Measurements from ENCODE around the gene MECP2.

The MECP2 gene

DNA sequence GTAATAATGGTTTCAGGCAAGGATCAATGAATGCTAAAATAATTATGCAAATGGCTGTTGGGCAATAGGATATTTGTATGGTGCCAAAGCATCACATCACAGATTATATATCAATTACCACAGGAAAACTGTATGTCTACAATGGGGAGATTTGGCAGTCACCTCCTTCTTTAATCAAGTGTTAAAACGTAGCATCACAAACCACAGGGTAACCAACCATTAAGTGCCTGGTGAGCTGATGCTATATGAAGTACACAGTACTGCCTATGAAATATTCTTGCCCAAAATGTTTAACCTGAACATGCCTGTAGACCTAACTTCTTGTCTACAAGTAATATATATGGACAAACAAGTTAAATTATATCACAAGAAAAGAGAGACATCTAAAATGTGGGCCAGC is 25.3 kb downstream of the MECP2 start:
- CTCF ChIA-PET = no interaction called here
- TF ChIP-seq, protein P1, sequence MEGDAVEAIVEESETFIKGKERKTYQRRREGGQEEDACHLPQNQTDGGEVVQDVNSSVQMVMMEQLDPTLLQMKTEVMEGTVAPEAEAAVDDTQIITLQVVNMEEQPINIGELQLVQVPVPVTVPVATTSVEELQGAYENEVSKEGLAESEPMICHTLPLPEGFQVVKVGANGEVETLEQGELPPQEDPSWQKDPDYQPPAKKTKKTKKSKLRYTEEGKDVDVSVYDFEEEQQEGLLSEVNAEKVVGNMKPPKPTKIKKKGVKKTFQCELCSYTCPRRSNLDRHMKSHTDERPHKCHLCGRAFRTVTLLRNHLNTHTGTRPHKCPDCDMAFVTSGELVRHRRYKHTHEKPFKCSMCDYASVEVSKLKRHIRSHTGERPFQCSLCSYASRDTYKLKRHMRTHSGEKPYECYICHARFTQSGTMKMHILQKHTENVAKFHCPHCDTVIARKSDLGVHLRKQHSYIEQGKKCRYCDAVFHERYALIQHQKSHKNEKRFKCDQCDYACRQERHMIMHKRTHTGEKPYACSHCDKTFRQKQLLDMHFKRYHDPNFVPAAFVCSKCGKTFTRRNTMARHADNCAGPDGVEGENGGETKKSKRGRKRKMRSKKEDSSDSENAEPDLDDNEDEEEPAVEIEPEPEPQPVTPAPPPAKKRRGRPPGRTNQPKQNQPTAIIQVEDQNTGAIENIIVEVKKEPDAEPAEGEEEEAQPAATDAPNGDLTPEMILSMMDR (IDR thresholded peaks at IDR 0.05; ENCODE audit: control extremely low read depth, extremely low read depth, low read depth, missing control alignments) = no peak
- POLR2A ChIA-PET = no interaction called here
- no peak for DNase-seq (ENCODE audit: extremely low spot score)

DNA sequence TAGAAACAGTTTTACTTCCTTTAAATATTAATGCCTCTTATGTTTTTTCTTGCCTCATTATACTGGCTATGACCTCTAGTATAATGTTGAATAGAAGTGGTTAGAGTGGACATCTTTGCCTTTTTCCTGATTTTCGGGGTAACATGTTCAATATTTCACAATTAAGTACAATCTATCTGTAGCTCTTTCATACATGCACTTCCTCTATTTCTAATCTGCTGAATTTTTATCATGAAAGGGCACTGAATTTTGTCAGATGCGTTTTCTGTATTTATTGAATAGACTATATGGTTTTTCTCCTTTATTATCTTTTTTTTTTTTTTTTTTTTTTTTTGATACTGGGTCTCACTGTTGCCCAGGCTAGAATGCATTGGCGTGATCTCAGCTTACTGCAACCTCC is 29.0 kb downstream of the MECP2 start:
- CTCF ChIA-PET = no interaction called here
- TF ChIP-seq, protein P1 (IDR thresholded peaks at IDR 0.05; ENCODE audit: control extremely low read depth, extremely low read depth, low read depth, missing control alignments) = no peak
- no peak for DNase-seq (ENCODE audit: extremely low spot score)
- POLR2A ChIA-PET = no interaction called here

DNA sequence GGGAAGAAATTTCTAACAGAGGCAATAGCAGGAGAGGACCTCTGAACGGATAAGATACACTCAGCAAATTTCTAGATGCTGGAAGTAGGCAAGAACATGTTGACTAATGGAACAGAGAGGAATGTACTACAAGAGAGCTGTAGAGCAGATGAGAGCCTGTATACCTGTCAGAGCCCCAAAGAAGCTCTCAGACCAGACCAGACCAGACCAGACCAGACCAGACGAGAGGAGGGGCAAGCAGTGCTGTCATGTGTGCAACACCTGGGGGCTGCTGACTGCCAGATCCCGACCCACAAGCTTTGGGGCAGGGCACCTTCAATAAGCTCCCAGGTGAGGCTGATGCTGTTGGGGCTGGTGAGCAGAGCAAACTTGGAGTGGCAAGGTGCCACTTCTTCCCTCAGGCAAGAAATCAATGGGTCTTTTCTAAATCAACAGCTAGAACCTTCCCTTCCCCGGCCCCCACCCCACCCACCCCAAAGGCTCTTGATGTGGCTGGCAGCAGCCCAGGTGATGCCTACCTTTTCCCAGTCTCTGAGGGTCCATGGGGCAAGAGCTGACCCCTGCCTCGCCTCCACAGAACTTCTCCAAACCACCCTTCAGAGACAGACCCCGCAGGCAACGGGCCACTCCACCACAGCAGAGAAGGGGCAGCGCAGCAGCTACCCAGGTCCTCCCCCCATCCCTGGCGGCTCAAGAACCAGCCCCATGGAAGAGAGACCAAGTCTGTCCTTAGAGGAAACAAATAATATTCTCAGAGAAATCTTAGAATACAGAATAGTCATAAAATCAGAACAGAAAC is 32.7 kb downstream of the MECP2 start:
- ChIA-PET POLR2A (no interaction called here), CTCF (interaction anchor here (1.3 kb wide), 2 partner anchors 13 to 16 kb away, joined by 3 to 6 read pairs; no protein-coding TSS in a partner anchor)
- no peak for DNase-seq (ENCODE audit: extremely low spot score)
- TF ChIP-seq, protein P1 (IDR thresholded peaks at IDR 0.05; ENCODE audit: control extremely low read depth, extremely low read depth, low read depth, missing control alignments) = no peak

DNA sequence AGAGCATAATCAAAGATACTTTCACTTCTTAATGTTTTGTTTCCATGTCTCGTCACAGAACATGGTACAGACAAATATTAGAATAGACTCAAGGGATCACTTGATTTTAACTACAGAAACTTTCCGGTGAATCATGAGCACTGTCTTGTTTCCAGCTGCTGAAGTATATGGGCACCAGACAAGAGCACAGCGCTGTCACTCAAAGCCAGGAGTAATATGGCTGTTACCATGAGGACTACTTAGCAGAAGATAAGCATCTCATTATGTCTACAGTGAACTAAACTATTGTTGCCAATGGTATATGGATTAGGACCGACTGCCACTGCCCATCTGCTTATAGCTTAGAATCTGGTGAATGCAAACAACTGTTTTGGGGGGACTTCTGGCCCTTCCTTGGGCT is 34.3 kb downstream of the MECP2 start:
- DNase-seq (ENCODE audit: extremely low spot score) = no peak
- TF ChIP-seq, protein P1 (IDR thresholded peaks at IDR 0.05; ENCODE audit: control extremely low read depth, extremely low read depth, low read depth, missing control alignments) = no peak
- CTCF ChIA-PET = interaction anchor here (0.8 kb wide), 1 partner anchor 12 kb away, joined by 3 read pairs; no protein-coding TSS in a partner anchor
- POLR2A ChIA-PET = no interaction called here

DNA sequence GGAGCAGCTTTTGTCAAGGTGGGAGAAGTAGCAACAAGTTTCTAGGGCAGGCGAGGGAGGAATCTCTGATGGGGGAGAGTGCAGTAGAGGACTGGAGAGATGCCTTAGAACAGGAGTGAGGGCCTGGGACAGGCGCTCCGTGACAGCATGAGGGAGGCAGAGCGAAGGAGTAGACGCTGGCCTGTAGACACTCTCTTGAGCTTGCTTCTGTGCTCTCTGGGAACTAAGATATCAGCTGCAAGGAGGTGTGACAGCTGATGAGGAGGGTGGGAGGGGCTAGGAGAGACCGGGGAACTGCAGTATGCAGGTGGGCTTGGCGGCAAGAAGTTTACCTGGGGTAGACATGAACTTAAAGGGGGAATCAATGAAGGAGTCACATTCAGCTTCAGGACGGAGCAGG is 35.7 kb downstream of the MECP2 start:
- POLR2A ChIA-PET = no interaction called here
- TF ChIP-seq, protein P1 (IDR thresholded peaks at IDR 0.05; ENCODE audit: control extremely low read depth, extremely low read depth, low read depth, missing control alignments) = no peak
- CTCF ChIA-PET = interaction anchor here (1.1 to 1.5 kb wide), 3 partner anchors 10 to 48 kb away, joined by 3 to 5 read pairs (median 4); no protein-coding TSS in a partner anchor

DNA sequence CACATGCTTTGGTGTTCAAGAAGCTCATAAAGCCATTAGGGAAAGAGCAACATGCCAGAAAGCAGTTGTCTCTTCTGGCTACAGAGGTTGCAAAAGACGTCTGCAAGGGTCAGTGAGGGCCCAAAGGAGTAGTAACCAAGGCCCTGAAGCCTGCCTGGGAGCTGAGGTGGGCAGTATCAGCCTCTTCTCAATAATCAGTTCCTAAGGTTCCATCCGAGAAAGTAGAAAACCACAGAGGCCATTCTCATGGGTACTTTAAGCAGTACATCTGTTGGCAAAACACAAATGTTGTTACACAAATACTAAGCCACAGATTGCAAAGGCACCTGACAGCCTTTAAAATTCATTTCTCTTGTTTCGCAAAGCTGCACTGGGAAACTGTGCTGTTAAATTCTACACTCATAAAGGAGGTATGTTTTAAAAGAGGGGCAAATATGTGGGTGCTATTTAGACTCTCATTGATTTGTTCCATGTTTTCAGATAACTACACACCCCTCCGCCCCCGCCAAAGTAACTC is 37.7 kb downstream of the MECP2 start:
- no peak for DNase-seq (ENCODE audit: extremely low spot score)
- ChIA-PET POLR2A (no interaction called here), CTCF (interaction anchor here (1.6 kb wide), 1 partner anchor 47 kb away, joined by 3 read pairs; no protein-coding TSS in a partner anchor)
- TF ChIP-seq, protein P1 (IDR thresholded peaks at IDR 0.05; ENCODE audit: control extremely low read depth, extremely low read depth, low read depth, missing control alignments) = no peak

More for the DNA sequence above, 35.7 kb downstream of the MECP2 start:
- DNase-seq (ENCODE audit: extremely low spot score) = no peak
